ENCODE measurements around the gene DLG2. TPM values are rescaled to one million over a fixed set of nuclear protein-coding genes. Genes with fewer than 3 reads are reported as not detected.

DLG2 gene
- total RNA-seq, 3 donors from 2014 or later = 4.3 to 12.3 (median 6.9) TPM

- Histone ChIP-seq H3K4me1 (no peaks in the 10 kb centered on the region), H3K36me3 (no peaks in the 10 kb centered on the region), H3K27ac (no peak overlapping the region), H3K27me3 (no peaks in the 10 kb centered on the region), H3K9me3 (peaks cover 0 to 3% of the 10 kb centered on the region in 2 donors), H3K4me3 (no peak overlapping the region)
- TF ChIP-seq POLR2AphosphoS5 (IDR thresholded peaks at IDR 0.05) (no peak), POLR2A (IDR thresholded peaks at IDR 0.05) (no peak)
- TF ChIP-seq, protein P1, sequence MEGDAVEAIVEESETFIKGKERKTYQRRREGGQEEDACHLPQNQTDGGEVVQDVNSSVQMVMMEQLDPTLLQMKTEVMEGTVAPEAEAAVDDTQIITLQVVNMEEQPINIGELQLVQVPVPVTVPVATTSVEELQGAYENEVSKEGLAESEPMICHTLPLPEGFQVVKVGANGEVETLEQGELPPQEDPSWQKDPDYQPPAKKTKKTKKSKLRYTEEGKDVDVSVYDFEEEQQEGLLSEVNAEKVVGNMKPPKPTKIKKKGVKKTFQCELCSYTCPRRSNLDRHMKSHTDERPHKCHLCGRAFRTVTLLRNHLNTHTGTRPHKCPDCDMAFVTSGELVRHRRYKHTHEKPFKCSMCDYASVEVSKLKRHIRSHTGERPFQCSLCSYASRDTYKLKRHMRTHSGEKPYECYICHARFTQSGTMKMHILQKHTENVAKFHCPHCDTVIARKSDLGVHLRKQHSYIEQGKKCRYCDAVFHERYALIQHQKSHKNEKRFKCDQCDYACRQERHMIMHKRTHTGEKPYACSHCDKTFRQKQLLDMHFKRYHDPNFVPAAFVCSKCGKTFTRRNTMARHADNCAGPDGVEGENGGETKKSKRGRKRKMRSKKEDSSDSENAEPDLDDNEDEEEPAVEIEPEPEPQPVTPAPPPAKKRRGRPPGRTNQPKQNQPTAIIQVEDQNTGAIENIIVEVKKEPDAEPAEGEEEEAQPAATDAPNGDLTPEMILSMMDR (IDR thresholded peaks at IDR 0.05) = no peak
- intact Hi-C loops (cut with DNase I; ENCODE audit: low total_unique reads) = no loop called here
- DNase-seq (ENCODE audit: low spot score in 2 of 2) = no peak
These were observed 1775.1 kb downstream of the DLG2 start for GRCh38 chr11:83852012-83852411.

GRCh38 chr11:83847467-83848034 lies 1779.6 kb downstream of the DLG2 start:
- Histone ChIP-seq H3K27ac (peak overlapping the region in 1 of 2 donors; percentile 34), H3K4me3 (no peak overlapping the region), H3K9me3 (no peaks in the 10 kb centered on the region), H3K4me1 (no peaks in the 10 kb centered on the region), H3K27me3 (no peaks in the 10 kb centered on the region), H3K36me3 (no peaks in the 10 kb centered on the region)
- no peak for DNase-seq (ENCODE audit: low spot score in 2 of 2)
- TF ChIP-seq, protein P1 (IDR thresholded peaks at IDR 0.05) = no peak
- TF ChIP-seq POLR2A (IDR thresholded peaks at IDR 0.05) (no peak), POLR2AphosphoS5 (IDR thresholded peaks at IDR 0.05) (no peak)
- intact Hi-C loops (cut with DNase I; ENCODE audit: low total_unique reads) = no loop called here

GRCh38 chr11:83845797-83846196 lies 1781.3 kb downstream of the DLG2 start:
- no peaks in the 10 kb centered on the region for H3K36me3 ChIP-seq
- intact Hi-C loops (cut with DNase I; ENCODE audit: low total_unique reads) = no loop called here
- no peak overlapping the region for H3K27ac ChIP-seq
- H3K4me3 ChIP-seq = no peak overlapping the region
- no peaks in the 10 kb centered on the region for H3K9me3 ChIP-seq
- TF ChIP-seq POLR2A (IDR thresholded peaks at IDR 0.05) = no peak
- no peak for TF ChIP-seq POLR2AphosphoS5 (IDR thresholded peaks at IDR 0.05)
- TF ChIP-seq, protein P1 (IDR thresholded peaks at IDR 0.05) = no peak
- DNase-seq (ENCODE audit: low spot score in 2 of 2) = no peak
- H3K4me1 ChIP-seq = no peaks in the 10 kb centered on the region
- no peaks in the 10 kb centered on the region for H3K27me3 ChIP-seq

DNA sequence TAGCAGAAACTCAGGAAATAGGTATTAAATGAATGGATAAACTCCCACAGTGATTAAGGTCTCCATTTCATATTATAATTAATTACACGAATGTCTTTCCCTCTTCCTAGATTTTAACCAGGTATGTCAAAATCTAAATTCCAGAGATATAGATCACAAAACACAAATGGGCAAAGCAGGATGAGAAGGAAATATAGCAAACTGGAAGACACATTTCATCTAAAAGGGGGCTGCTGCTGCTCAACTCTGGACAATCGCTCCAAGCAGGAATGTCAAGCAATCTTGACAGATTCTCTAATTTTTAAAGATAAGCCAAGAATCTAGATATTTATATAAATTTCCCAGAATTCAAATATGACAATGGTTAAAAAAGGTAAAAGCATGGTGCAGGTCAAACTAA lies 1786.8 kb downstream of the DLG2 start:
- intact Hi-C loops (cut with DNase I; ENCODE audit: low total_unique reads) = no loop called here
- Histone ChIP-seq H3K4me3 (no peak overlapping the region), H3K27ac (no peak overlapping the region), H3K36me3 (no peaks in the 10 kb centered on the region), H3K27me3 (no peaks in the 10 kb centered on the region), H3K9me3 (no peaks in the 10 kb centered on the region), H3K4me1 (no peaks in the 10 kb centered on the region)
- no peak for DNase-seq (ENCODE audit: low spot score in 2 of 2)
- TF ChIP-seq POLR2A (IDR thresholded peaks at IDR 0.05) = no peak

- DNase-seq (ENCODE audit: low spot score in 2 of 2) = no peak
- no peaks in the 10 kb centered on the region for H3K4me1 ChIP-seq
- H3K4me3 ChIP-seq = no peak overlapping the region
- TF ChIP-seq POLR2A (IDR thresholded peaks at IDR 0.05) = no peak
- TF ChIP-seq, protein P1 (IDR thresholded peaks at IDR 0.05) = peak in 2 of 3 donors; percentile 18 to 54
- H3K9me3 ChIP-seq = no peaks in the 10 kb centered on the region
- no peaks in the 10 kb centered on the region for H3K36me3 ChIP-seq
- H3K27ac ChIP-seq = peak overlapping the region in 1 of 2 donors; percentile 30
- intact Hi-C loops (cut with DNase I; ENCODE audit: low total_unique reads) = no loop called here
- no peaks in the 10 kb centered on the region for H3K27me3 ChIP-seq
These were observed 1790.1 kb downstream of the DLG2 start for GRCh38 chr11:83836883-83837654.
